ENCODE results near the gene VANGL1.

The VANGL1 gene

GRCh38 chr1:115744646-115745275 lies 103.0 kb downstream of the VANGL1 start:
- no peak for DNase-seq (ENCODE audit: low spot score)

- no peak for DNase-seq (ENCODE audit: low spot score)
Measured at GRCh38 chr1:115746021-115746690, 104.4 kb downstream of the VANGL1 start.
